ENCODE data around the gene TMPRSS5.

The TMPRSS5 gene

DNA sequence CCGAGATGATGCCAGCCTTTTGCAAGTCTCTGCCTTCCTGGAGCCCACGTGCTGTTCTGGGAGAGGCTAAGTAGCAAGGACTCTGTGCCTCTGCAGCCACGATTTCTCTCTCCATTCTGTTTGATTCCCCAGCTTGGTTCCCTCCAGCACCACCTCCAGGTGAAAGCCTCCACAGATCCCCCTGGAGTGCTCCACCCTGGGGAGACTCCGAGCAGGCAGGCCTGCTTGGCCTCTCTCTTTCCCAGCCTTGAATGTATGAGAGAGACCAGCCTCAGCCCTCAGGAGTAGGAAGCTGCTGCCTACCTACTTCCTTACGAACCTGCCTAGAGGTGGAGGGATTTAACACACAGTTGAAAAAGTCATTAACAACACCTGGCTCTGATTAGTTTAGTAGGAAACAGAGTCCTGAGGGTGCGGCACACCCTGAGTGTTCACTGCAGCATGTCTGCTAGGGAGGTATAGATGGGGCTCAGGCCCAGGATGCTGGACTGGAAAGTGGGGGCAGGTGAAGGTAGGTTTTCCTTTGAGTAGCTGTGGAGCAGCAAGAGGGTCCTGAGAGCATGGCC, 22.5 kb downstream of the TMPRSS5 start:
- CTCF ChIA-PET: interaction anchor here (1.0 kb wide), 2 partner anchors 11 to 50 kb away, joined by 3 read pairs; no protein-coding TSS in a partner anchor
- TF ChIP-seq CTCF (IDR thresholded peaks at IDR 0.05; ENCODE audit: control extremely low read depth, extremely low read depth, low read depth, missing control alignments): no peak
- DNase-seq (ENCODE audit: extremely low spot score): no peak
- POLR2A ChIA-PET: no interaction called here

GRCh38 chr11:113681711-113682413, 24.2 kb downstream of the TMPRSS5 start:
- CTCF ChIA-PET: no interaction called here
- POLR2A ChIA-PET: no interaction called here
- no peak for DNase-seq (ENCODE audit: extremely low spot score)
- TF ChIP-seq CTCF (IDR thresholded peaks at IDR 0.05; ENCODE audit: control extremely low read depth, extremely low read depth, low read depth, missing control alignments): no peak

DNA sequence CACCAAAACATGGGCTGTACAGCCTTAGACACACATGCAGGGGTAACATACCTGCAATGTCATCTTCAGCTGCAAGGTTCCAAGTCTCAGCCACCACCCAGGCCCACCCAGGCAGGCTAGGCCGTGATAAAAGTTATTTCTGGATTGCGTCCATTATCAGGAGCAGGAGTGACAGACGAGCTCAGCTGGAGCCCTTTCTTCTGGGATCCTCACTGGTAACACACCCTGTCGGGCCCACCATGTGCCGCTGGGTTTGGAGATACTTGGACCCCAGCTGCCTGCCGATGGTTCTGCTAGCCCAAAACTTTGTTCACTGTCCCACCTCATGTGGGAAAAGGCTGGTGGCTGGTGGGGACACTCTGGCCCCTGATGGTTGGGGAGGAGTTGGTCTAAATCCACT, 24.8 kb downstream of the TMPRSS5 start:
- DNase-seq (ENCODE audit: extremely low spot score): no peak
- ChIA-PET CTCF (interaction anchor here (0.7 kb wide), 1 partner anchor 31 kb away, joined by 4 read pairs; no protein-coding TSS in a partner anchor), POLR2A (no interaction called here)
- no peak for TF ChIP-seq CTCF (IDR thresholded peaks at IDR 0.05; ENCODE audit: control extremely low read depth, extremely low read depth, low read depth, missing control alignments)

- no peak for TF ChIP-seq CTCF (IDR thresholded peaks at IDR 0.05; ENCODE audit: control extremely low read depth, extremely low read depth, low read depth, missing control alignments)
- ChIA-PET POLR2A (no interaction called here), CTCF (interaction anchor here (1.0 to 2.4 kb wide), 2 partner anchors 8 to 12 kb away, joined by 3 to 7 read pairs; no protein-coding TSS in a partner anchor)
- DNase-seq (ENCODE audit: extremely low spot score): no peak
These were observed 28.4 kb downstream of the TMPRSS5 start for GRCh38 chr11:113677685-113678084.

DNA sequence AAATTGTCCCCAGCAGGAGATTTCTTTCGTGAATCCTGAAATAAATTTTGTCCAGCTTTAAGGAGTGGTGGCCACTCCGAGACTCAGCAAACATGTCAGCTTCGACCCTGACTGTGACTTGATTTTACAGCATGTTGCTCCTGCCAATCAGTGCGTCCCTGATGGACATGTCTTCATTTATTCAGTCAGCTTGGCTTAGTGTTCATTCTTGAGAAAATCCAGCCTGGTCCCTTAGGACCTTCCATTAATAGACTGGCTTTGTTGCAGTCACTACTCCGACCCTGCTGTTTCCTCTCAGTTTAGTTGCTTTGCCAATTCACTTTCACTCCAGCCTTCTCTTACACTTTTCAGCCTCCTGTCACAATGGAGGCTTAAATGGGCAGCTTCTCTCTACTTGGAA, 30.5 kb downstream of the TMPRSS5 start:
- no peak for DNase-seq (ENCODE audit: extremely low spot score)
- CTCF ChIA-PET: interaction anchor here (1.1 to 2.4 kb wide), 5 partner anchors 9 to 47 kb away, joined by 3 to 7 read pairs (median 3); no protein-coding TSS in a partner anchor
- TF ChIP-seq CTCF (IDR thresholded peaks at IDR 0.05; ENCODE audit: control extremely low read depth, extremely low read depth, low read depth, missing control alignments): no peak
- POLR2A ChIA-PET: no interaction called here

GRCh38 chr11:113675003-113675561, 31.0 kb downstream of the TMPRSS5 start:
- peak; percentile 60 for DNase-seq (ENCODE audit: extremely low spot score)
- POLR2A ChIA-PET: no interaction called here
- CTCF ChIA-PET: interaction anchor here (0.9 to 2.4 kb wide), 7 partner anchors 9 to 97 kb away, joined by 3 to 7 read pairs (median 3); no protein-coding TSS in a partner anchor
- no peak for TF ChIP-seq CTCF (IDR thresholded peaks at IDR 0.05; ENCODE audit: control extremely low read depth, extremely low read depth, low read depth, missing control alignments)

All from GM10248 (cell line).